Right lobe of liver (tissue), 6 donors: Measurements from ENCODE around the gene TMEM39B. TPM values are rescaled to one million over a fixed set of nuclear protein-coding genes. Genes with fewer than 3 reads are reported as not detected.
A peak's percentile ranks its signal among the peaks of the same experiment; 100 is the strongest.

Source experiments
- ATAC-seq, 4 donors: fragments of 200-7000 bp; cut with Tn5 transposase; one replicate each; pipeline ENCODE4 v1.9.1; 2020; ENCODE audit warnings: mild to moderate bottlenecking in 4 of 4, moderate library complexity in 4 of 4
- DNase-seq, 3 donors: peaks; one replicate each; pipeline ENCODE4 v3.0.0-alpha.2; 2020
- H3K27ac ChIP-seq, 3 donors: fragments of 200-600 bp; one replicate each; pipeline ENCODE4 v1.8.0; 2022
- H3K27me3 ChIP-seq, 2 donors: fragments of 200-600 bp; one replicate each; pipeline ENCODE4 v1.8.0; 2022
- H3K36me3 ChIP-seq, 4 donors: fragments of 200-600 bp; sonication (generic) in 1 of 4; one replicate each; pipeline versions ENCODE4 v1.5.1 to v1.8.0; 2017 to 2022; ENCODE audit warnings: control low read depth in 1 of 4
- H3K4me1 ChIP-seq, 4 donors: fragments of 200-600 bp; sonication (generic) in 1 of 4; one replicate each; pipeline versions ENCODE4 v1.5.1 to v1.8.0; 2017 to 2022; ENCODE audit warnings: control low read depth in 1 of 4
- H3K4me3 ChIP-seq, 3 donors: fragments of 200-600 bp; one replicate each; pipeline ENCODE4 v1.8.0; 2022
- H3K9me3 ChIP-seq, 4 donors: fragments of 200-600 bp; sonication (generic) in 1 of 4; one replicate each; pipeline versions ENCODE4 v1.5.1 to v1.8.0; 2017 to 2022; ENCODE audit warnings: control low read depth in 1 of 4
- CTCF ChIP-seq, 4 donors: fragments of 200-600 bp in 3 of 4; fragments of 450-650 bp in 1 of 4; IDR thresholded peaks; one replicate each; pipeline versions ENCODE4 v1.5.1 to v1.8.0; 2016 to 2022; ENCODE audit warnings: antibody characterized with exemption in 4 of 4, mild to moderate bottlenecking in 2 of 4
- POLR2A ChIP-seq: fragments of 450-650 bp; IDR thresholded peaks from one replicate; pipeline ENCODE4 v1.6.1; 2017; ENCODE audit warnings: antibody characterized with exemption, mild to moderate bottlenecking
- WGBS: methylation state at CpG from one replicate; pipeline ENCODE4 v1.1.6; 2018; ENCODE audit warnings: low coverage, low lambda C conversion rate; ENCODE audit not compliant: insufficient coverage; ENCODE audit errors: missing lambda C conversion rate; 5-methylcytosine and 5-hydroxymethylcytosine counted together
- intact Hi-C, 2 donors: fragments of 100-400 bp; cut with DNase I; formaldehyde crosslinking; loops; one replicate each; pipeline versions ENCODE4 v1.11.2 to v1.14.1; 2022
- total RNA-seq, 6 experiments: library from RNA; depleted of rRNA in 2 of 6; stranded (reverse); fragments of >200 nt in 2 of 6; fragmentation: NEBNext Ultra II Directional in 3 of 6; extraction: Animal tissue kit (Norgen Biotek cat#: 25700) in 3 of 6; gene quantifications; one replicate each; pipeline versions ENCODE4 v1.1.0 to v1.2.4, GENCODE V29; 2016 to 2023
- donor health status: DM: no; HTN: yes; CAD: no.
- donor health status: DM: no; HTN: no; CAD: no.
- donor health status: DM: no; HTN: no; CAD: no.
- donor health status: DM: no; HTN: yes; CAD: no.
- donor health status: DM: no; HTN: yes; CAD: no.

TMEM39B gene
- total RNA-seq, 6 experiments from 2014 or later = 4.0 to 10.3 (median 6.3) TPM

DNA sequence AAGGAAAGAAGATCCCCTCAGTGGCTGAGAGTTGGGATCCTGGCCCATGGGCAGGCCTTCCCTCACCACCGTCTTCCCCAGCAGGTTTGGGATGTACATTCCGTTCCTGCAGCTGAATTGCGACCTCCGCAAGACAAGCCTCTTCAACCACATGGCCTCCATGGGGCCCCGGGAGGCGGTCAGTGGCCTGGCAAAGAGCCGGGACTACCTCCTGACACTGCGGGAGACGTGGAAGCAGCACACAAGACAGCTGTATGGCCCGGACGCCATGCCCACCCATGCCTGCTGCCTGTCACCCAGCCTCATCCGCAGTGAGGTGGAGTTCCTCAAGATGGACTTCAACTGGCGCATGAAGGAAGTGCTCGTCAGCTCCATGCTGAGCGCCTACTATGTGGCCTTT lies 18.9 kb downstream of the TMEM39B start:
- peak in 1 of 3 donors; percentile 45 for DNase-seq
- intact Hi-C loops = no loop called here
- ATAC-seq = no peak

GRCh38 chr1:32094746-32095521 lies 22.2 kb downstream of the TMEM39B start:
- 27% methylated on average over 9 of the region's 11 CpGs for WGBS
- Histone ChIP-seq H3K4me1 (peaks cover 0 to 24% (median 10%) of the 10 kb centered on the region in 4 donors), H3K4me3 (no peak overlapping the region), H3K27ac (peak overlapping the region; percentile 86 to 93 (median 93)), H3K9me3 (no peaks in the 10 kb centered on the region), H3K36me3 (peaks cover 0 to 17% (median 6%) of the 10 kb centered on the region in 4 donors), H3K27me3 (no peaks in the 10 kb centered on the region)
- ATAC-seq (peak; percentile 87 to 92 (median 90)), DNase-seq (peak; percentile 90 to 93 (median 92))
- intact Hi-C loops = no loop called here
- TF ChIP-seq CTCF (IDR thresholded peaks at IDR 0.05) (no peak), POLR2A (peak; percentile 47)

More for the DNA sequence above, 18.9 kb downstream of the TMEM39B start:
- Histone ChIP-seq H3K36me3 (peaks cover 0 to 13% (median 5%) of the 10 kb centered on the region in 4 donors), H3K4me3 (no peak overlapping the region), H3K27ac (no peak overlapping the region), H3K27me3 (no peaks in the 10 kb centered on the region), H3K9me3 (no peaks in the 10 kb centered on the region), H3K4me1 (peaks cover 0 to 24% (median 10%) of the 10 kb centered on the region in 4 donors)
- no peak for TF ChIP-seq POLR2A
- TF ChIP-seq CTCF (IDR thresholded peaks at IDR 0.05) = no peak
- WGBS = 89% methylated on average over 9 of the region's 15 CpGs

GRCh38 chr1:32099426-32099825 lies 26.7 kb downstream of the TMEM39B start:
- ATAC-seq (no peak), DNase-seq (no peak)
- TF ChIP-seq POLR2A (no peak), CTCF (IDR thresholded peaks at IDR 0.05) (no peak)
- peaks cover 0 to 7% (median 1%) of the 10 kb centered on the region in 4 donors for H3K36me3 ChIP-seq
- no peak overlapping the region for H3K27ac ChIP-seq
- 100% methylated on average over 3 of the region's 4 CpGs for WGBS
- intact Hi-C loops = no loop called here
- H3K27me3 ChIP-seq = no peaks in the 10 kb centered on the region
- no peak overlapping the region for H3K4me3 ChIP-seq
- no peaks in the 10 kb centered on the region for H3K9me3 ChIP-seq
- H3K4me1 ChIP-seq = peaks cover 0 to 23% (median 11%) of the 10 kb centered on the region in 4 donors

GRCh38 chr1:32100359-32100758 lies 27.6 kb downstream of the TMEM39B start:
- no peaks in the 10 kb centered on the region for H3K9me3 ChIP-seq
- no peak overlapping the region for H3K4me3 ChIP-seq
- ATAC-seq = no peak
- H3K27ac ChIP-seq = no peak overlapping the region
- no peak for TF ChIP-seq CTCF (IDR thresholded peaks at IDR 0.05)
- no peak for TF ChIP-seq POLR2A
- no peaks in the 10 kb centered on the region for H3K27me3 ChIP-seq
- intact Hi-C loops = no loop called here
- DNase-seq = no peak
- 89% methylated on average over 3 of the region's 10 CpGs for WGBS
- peaks cover 0 to 7% (median 1%) of the 10 kb centered on the region in 4 donors for H3K36me3 ChIP-seq
- H3K4me1 ChIP-seq = peaks cover 0 to 19% (median 10%) of the 10 kb centered on the region in 4 donors
